GM10847 (cell line): ENCODE measurements around the gene CASP1.

Experiments
- POLR2A ChIP-seq: IDR thresholded peaks from 2 replicates; pipeline ENCODE4 v1.6.1; 2011; ENCODE audit not compliant: insufficient read length; ENCODE audit errors: extremely low read depth

CASP1 gene

GRCh38 chr11:104999721-105000120, 35.2 kb downstream of the CASP1 start:
- TF ChIP-seq POLR2A = no peak

GRCh38 chr11:104997288-104997687, 37.7 kb downstream of the CASP1 start:
- TF ChIP-seq POLR2A = no peak

- no peak for TF ChIP-seq POLR2A
Measured at GRCh38 chr11:104995001-104995408, 39.9 kb downstream of the CASP1 start.

- TF ChIP-seq POLR2A = no peak
Measured at GRCh38 chr11:104992781-104993180, 42.2 kb downstream of the CASP1 start.

- TF ChIP-seq POLR2A = no peak
Measured at GRCh38 chr11:104991994-104992393, 43.0 kb downstream of the CASP1 start.

- no peak for TF ChIP-seq POLR2A
Measured at GRCh38 chr11:104984808-104985207, 50.1 kb downstream of the CASP1 start.

- no peak for TF ChIP-seq POLR2A
Measured at GRCh38 chr11:104979839-104980238, 55.1 kb downstream of the CASP1 start.
